ENCODE data around the gene ADAMTS8. TPM values are rescaled to one million over a fixed set of nuclear protein-coding genes. Genes with fewer than 3 reads are reported as not detected.

The ADAMTS8 gene
- total and polyA plus RNA-seq, 2 experiments from 2014 or later, result under 0.01 to 0.10 TPM

DNA sequence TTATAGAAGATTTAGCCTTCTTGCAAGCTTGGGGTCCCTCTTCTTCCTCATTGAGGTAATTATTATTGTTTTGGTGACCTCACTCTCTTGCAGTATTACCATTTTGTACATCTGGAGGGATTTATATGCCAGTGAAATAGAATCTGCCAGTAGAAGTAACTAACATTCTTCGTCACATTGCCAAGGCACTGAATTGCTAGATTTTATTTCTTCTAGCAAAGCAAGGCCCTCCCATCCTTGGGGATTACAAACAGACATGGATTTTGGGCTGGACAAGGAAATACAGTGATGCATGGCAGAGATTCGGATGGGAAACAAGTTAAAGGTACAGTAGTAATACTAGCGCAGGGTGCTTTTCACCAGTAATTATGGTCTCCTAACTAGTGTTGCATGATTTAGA lies 27.9 kb upstream of the ADAMTS8 start:
- Histone ChIP-seq H3K4me1 (ENCODE audit: insufficient read depth) (peaks cover 17% of the 10 kb centered on the region), H3K4me2 (ENCODE audit: unreplicated experiment) (no peak overlapping the region), H4K20me1 (ENCODE audit: insufficient read depth) (no peaks in the 10 kb centered on the region), H3K36me3 (ENCODE audit: low read depth) (no peaks in the 10 kb centered on the region), H2AFZ (no peak overlapping the region), H3K27ac (no peak overlapping the region), H3K4me3 (no peak overlapping the region), H3K27me3 (replicated peaks; ENCODE audit: insufficient read depth) (no peaks in the 10 kb centered on the region), H3K79me2 (ENCODE audit: insufficient read depth) (no peaks in the 10 kb centered on the region), H3F3A (ENCODE audit: insufficient read depth) (no peaks in the 10 kb centered on the region), H3K9me2 (ENCODE audit: insufficient read depth) (no peaks in the 10 kb centered on the region), H3K9ac (no peak overlapping the region), H3K9me3 (ENCODE audit: low read depth) (no peaks in the 10 kb centered on the region)
- WGBS, 2 experiments (ENCODE audit: low coverage in 1 of 2, low lambda C conversion rate in 2 of 2, missing lambda C conversion rate in 2 of 2), result 93 to 98% methylated on average over 3 of the region's 3 CpGs
- DNase-seq, result no peak
- in situ Hi-C loops (cut with MboI), result no loop called here
- TF ChIP-seq EZH2 (IDR thresholded peaks at IDR 0.05; ENCODE audit: insufficient read depth, poor library complexity, severe bottlenecking), result no peak
- no peak for TF ChIP-seq EZH2phosphoT487 (IDR thresholded peaks at IDR 0.05; ENCODE audit: insufficient read depth, low read depth)

DNA sequence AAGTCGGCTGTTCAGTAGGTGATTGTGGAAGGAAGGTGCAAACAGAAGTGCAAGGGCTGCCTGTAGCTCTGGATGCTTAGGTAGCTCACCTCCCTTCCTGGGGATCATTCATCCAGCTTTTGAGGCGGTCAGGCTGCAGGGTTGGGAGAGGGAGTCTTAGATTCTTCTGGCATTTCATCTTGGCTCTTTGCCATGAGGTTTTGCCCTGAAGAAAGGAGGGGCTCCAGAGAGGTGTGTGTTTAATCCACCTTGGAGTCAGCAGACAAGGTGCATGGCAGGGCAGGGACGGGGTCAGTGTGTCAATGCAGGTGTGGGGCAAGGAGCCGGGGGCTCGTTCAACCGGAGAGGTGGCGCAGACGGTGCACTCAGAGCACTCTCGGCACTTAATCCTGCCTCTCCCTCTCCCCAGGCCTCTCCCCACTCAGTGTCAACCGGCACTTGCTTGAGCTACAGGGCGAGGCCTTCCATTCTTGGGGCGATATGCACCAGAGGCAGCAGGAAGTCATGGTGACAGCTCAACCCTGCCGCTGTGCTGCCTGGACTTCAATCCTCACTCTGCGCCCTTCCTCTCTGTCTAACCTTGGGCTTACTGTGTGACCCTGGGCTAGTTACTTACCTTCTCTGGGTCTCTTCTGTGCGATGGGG lies 27.2 kb upstream of the ADAMTS8 start:
- 91% methylated on average over 15 of the region's 15 CpGs for WGBS, 2 experiments (ENCODE audit: low coverage in 1 of 2, low lambda C conversion rate in 2 of 2, missing lambda C conversion rate in 2 of 2)
- Histone ChIP-seq H3K9ac (no peak overlapping the region), H3K27ac (no peak overlapping the region), H2AFZ (no peak overlapping the region), H3K4me2 (ENCODE audit: unreplicated experiment) (no peak overlapping the region), H3K9me3 (ENCODE audit: low read depth) (no peaks in the 10 kb centered on the region), H4K20me1 (ENCODE audit: insufficient read depth) (no peaks in the 10 kb centered on the region), H3K4me3 (no peak overlapping the region), H3K9me2 (ENCODE audit: insufficient read depth) (no peaks in the 10 kb centered on the region), H3F3A (ENCODE audit: insufficient read depth) (no peaks in the 10 kb centered on the region), H3K4me1 (ENCODE audit: insufficient read depth) (peaks cover 18% of the 10 kb centered on the region), H3K79me2 (ENCODE audit: insufficient read depth) (no peaks in the 10 kb centered on the region), H3K27me3 (replicated peaks; ENCODE audit: insufficient read depth) (no peaks in the 10 kb centered on the region), H3K36me3 (ENCODE audit: low read depth) (no peaks in the 10 kb centered on the region)
- DNase-seq, result no peak
- TF ChIP-seq EZH2phosphoT487 (IDR thresholded peaks at IDR 0.05; ENCODE audit: insufficient read depth, low read depth), result no peak
- TF ChIP-seq EZH2 (IDR thresholded peaks at IDR 0.05; ENCODE audit: insufficient read depth, poor library complexity, severe bottlenecking), result no peak
- in situ Hi-C loops (cut with MboI), result no loop called here

DNA sequence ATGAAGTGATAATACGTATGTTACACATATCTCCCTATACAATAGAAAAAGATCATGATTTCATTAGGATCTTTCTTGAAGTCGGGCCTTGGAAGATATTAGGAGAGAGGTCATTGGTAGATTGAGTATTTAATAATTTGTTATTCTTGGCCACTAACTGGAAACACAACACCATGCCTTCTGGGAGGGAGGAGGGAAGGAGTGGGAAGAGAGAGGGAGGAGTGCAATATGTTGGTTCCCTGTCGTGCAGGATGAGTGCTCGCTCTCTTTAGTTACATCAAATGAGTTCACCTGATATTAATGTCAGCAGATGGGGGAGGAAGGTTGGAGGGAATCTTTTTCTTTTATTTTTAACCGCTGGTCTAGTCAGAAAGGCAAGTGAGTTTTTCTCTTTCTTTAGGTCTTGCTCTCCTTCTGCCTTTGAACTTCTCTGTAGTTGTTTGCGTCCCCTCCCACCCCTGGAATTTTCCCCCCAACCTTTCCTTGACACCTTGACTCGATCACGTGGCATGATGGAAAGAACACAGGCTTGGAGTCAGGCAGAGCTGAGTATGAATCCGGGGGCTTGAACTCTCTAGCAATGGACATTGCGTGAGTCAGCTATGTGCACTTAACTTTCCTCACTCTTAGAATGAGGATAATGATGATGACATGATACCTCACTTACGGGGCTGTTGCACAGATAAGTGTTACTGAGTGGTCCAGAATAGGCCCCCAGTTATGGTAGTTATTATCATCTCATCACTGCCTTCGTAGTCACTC lies 26.3 kb upstream of the ADAMTS8 start:
- no peak for TF ChIP-seq EZH2 (IDR thresholded peaks at IDR 0.05; ENCODE audit: insufficient read depth, poor library complexity, severe bottlenecking)
- TF ChIP-seq EZH2phosphoT487 (IDR thresholded peaks at IDR 0.05; ENCODE audit: insufficient read depth, low read depth), result no peak
- Histone ChIP-seq H3K9me2 (ENCODE audit: insufficient read depth) (no peaks in the 10 kb centered on the region), H3F3A (ENCODE audit: insufficient read depth) (no peaks in the 10 kb centered on the region), H2AFZ (no peak overlapping the region), H3K79me2 (ENCODE audit: insufficient read depth) (no peaks in the 10 kb centered on the region), H3K4me1 (ENCODE audit: insufficient read depth) (peaks cover 18% of the 10 kb centered on the region), H3K36me3 (ENCODE audit: low read depth) (no peaks in the 10 kb centered on the region), H4K20me1 (ENCODE audit: insufficient read depth) (no peaks in the 10 kb centered on the region), H3K9ac (no peak overlapping the region), H3K4me3 (no peak overlapping the region), H3K9me3 (ENCODE audit: low read depth) (no peaks in the 10 kb centered on the region), H3K27ac (no peak overlapping the region), H3K4me2 (ENCODE audit: unreplicated experiment) (no peak overlapping the region), H3K27me3 (replicated peaks; ENCODE audit: insufficient read depth) (no peaks in the 10 kb centered on the region)
- WGBS, 2 experiments (ENCODE audit: low coverage in 1 of 2, low lambda C conversion rate in 2 of 2, missing lambda C conversion rate in 2 of 2), result 63 to 66% methylated on average over 12 of the region's 12 CpGs
- DNase-seq, result peak; percentile 49
- in situ Hi-C loops (cut with MboI), result no loop called here

GRCh38 chr11:130452940-130453339 lies 24.5 kb upstream of the ADAMTS8 start:
- Histone ChIP-seq H3K27ac (no peak overlapping the region), H4K20me1 (ENCODE audit: insufficient read depth) (no peaks in the 10 kb centered on the region), H3K9me2 (ENCODE audit: insufficient read depth) (no peaks in the 10 kb centered on the region), H3K9ac (no peak overlapping the region), H3K27me3 (replicated peaks; ENCODE audit: insufficient read depth) (no peaks in the 10 kb centered on the region), H3K4me1 (ENCODE audit: insufficient read depth) (peaks cover 13% of the 10 kb centered on the region), H2AFZ (no peak overlapping the region), H3K4me3 (no peak overlapping the region), H3K79me2 (ENCODE audit: insufficient read depth) (no peaks in the 10 kb centered on the region), H3K9me3 (ENCODE audit: low read depth) (no peaks in the 10 kb centered on the region), H3F3A (ENCODE audit: insufficient read depth) (no peaks in the 10 kb centered on the region), H3K4me2 (ENCODE audit: unreplicated experiment) (no peak overlapping the region), H3K36me3 (ENCODE audit: low read depth) (no peaks in the 10 kb centered on the region)
- in situ Hi-C loops (cut with MboI), result no loop called here
- no peak for TF ChIP-seq EZH2phosphoT487 (IDR thresholded peaks at IDR 0.05; ENCODE audit: insufficient read depth, low read depth)
- TF ChIP-seq EZH2 (IDR thresholded peaks at IDR 0.05; ENCODE audit: insufficient read depth, poor library complexity, severe bottlenecking), result no peak
- WGBS, 2 experiments (ENCODE audit: low coverage in 1 of 2, low lambda C conversion rate in 2 of 2, missing lambda C conversion rate in 2 of 2), result 96 to 97% methylated on average over 6 of the region's 6 CpGs
- DNase-seq, result no peak

Data from GM23248 (cell line).